Neural progenitor cell (in vitro differentiated cells): ENCODE measurements around the gene DCUN1D3. TPM values are rescaled to one million over a fixed set of nuclear protein-coding genes. Genes with fewer than 3 reads are reported as not detected.
"Not testable (repeated sequence)": the region's sequence is repeated elsewhere in the genome, so short reads cannot be mapped to it uniquely, and the experiment has no call there.

ENCODE experiments used
- DNase-seq: peaks from one replicate; pipeline ENCODE4 v3.0.0-alpha.2; 2016; ENCODE audit warnings: low spot score
- H2AFZ ChIP-seq: fragments of 200-600 bp; sonication (generic); replicated peaks from 2 replicates; pipeline ENCODE4 v1.6.1; 2016; ENCODE audit warnings: antibody characterized with exemption
- H3F3A ChIP-seq: fragments of 200-600 bp; sonication (generic); 2 replicates; pipeline ENCODE4 v1.6.1; 2016; ENCODE audit warnings: antibody characterized with exemption, low read depth
- H3K27ac ChIP-seq: fragments of 200-600 bp; sonication (generic); 2 replicates; pipeline ENCODE4 v1.5.1; 2016; ENCODE audit warnings: mild to moderate bottlenecking
- H3K27me3 ChIP-seq: fragments of 200-600 bp; sonication (generic); 2 replicates; pipeline ENCODE4 v1.6.1; 2016; ENCODE audit warnings: mild to moderate bottlenecking, moderate library complexity
- H3K36me3 ChIP-seq: fragments of 200-600 bp; sonication (generic); 2 replicates; pipeline ENCODE4 v1.5.1; 2016
- H3K4me1 ChIP-seq: fragments of 200-600 bp; sonication (generic); 2 replicates; pipeline ENCODE4 v1.6.1; 2016; ENCODE audit warnings: mixed run types
- H3K4me2 ChIP-seq: fragments of 200-600 bp; sonication (generic); 2 replicates; pipeline ENCODE4 v1.6.1; 2016
- H3K4me3 ChIP-seq: fragments of 200-600 bp; sonication (generic); 2 replicates; pipeline ENCODE4 v1.5.1; 2016
- H3K79me2 ChIP-seq: fragments of 200-600 bp; sonication (generic); 2 replicates; pipeline ENCODE4 v1.6.1; 2016; ENCODE audit warnings: low read depth
- H3K9ac ChIP-seq: fragments of 200-600 bp; sonication (generic); 2 replicates; pipeline ENCODE4 v1.6.1; 2016
- H3K9me3 ChIP-seq: fragments of 200-600 bp; sonication (generic); 2 replicates; pipeline ENCODE4 v1.5.1; 2016; ENCODE audit warnings: low read depth
- H4K20me1 ChIP-seq: fragments of 200-600 bp; sonication (generic); 2 replicates; pipeline ENCODE4 v1.6.1; 2016; ENCODE audit warnings: low read depth
- H3K27ac Mint-ChIP-seq: 3 replicates; pipeline ENCODE4 v1.8.0; 2021; ENCODE audit warnings: mixed read lengths
- H3K27me3 Mint-ChIP-seq: 2 replicates; pipeline ENCODE4 v1.8.0; 2022; ENCODE audit warnings: low read depth, mild to moderate bottlenecking, inconsistent platforms, moderate library complexity, mixed read lengths; ENCODE audit not compliant: insufficient read depth
- H3K36me3 Mint-ChIP-seq: 3 replicates; pipeline ENCODE4 v1.8.0; 2021; ENCODE audit warnings: mixed read lengths
- H3K4me1 Mint-ChIP-seq: 3 replicates; pipeline ENCODE4 v1.8.0; 2021; ENCODE audit warnings: mixed read lengths
- H3K4me3 Mint-ChIP-seq: 3 replicates; pipeline ENCODE4 v1.8.0; 2021; ENCODE audit warnings: mild to moderate bottlenecking, moderate library complexity, mixed read lengths
- H3K9me3 Mint-ChIP-seq: 3 replicates; pipeline ENCODE4 v1.8.0; 2020; ENCODE audit warnings: mixed read lengths
- EZH2 ChIP-seq: fragments of 200-600 bp; sonication (generic); IDR thresholded peaks from 2 replicates; pipeline ENCODE4 v1.6.1; 2017; ENCODE audit warnings: antibody characterized with exemption, mild to moderate bottlenecking, moderate library complexity
- EZH2phosphoT487 ChIP-seq: fragments of 200-600 bp; sonication (generic); IDR thresholded peaks from 2 replicates; pipeline ENCODE4 v1.6.1; 2017; ENCODE audit warnings: antibody characterized with exemption
- total RNA-seq: library from RNA; depleted of rRNA; stranded (reverse); fragments of >200 nt; gene quantifications from 2 replicates; pipeline ENCODE4 v1.2.3, GENCODE V29; 2015; ENCODE audit warnings: low replicate concordance
- TF ChIP-seq, protein P1 (sequence below): fragments of 200-600 bp; sonication (generic); IDR thresholded peaks from 2 replicates; pipeline ENCODE4 v1.5.1; 2017; ENCODE audit warnings: antibody characterized with exemption, mild to moderate bottlenecking

Gene DCUN1D3
- total RNA-seq, 1 donor from 2014 or later, result 18.2 TPM

- Histone ChIP-seq H3K27me3 (no peaks in the 10 kb centered on the region), H2AFZ (no peak overlapping the region), H3K27ac (no peak overlapping the region), H4K20me1 (peaks cover 5% of the 10 kb centered on the region), H3K79me2 (peaks cover 44% of the 10 kb centered on the region), H3K4me1 (peaks cover 17% of the 10 kb centered on the region), H3K9me3 (no peaks in the 10 kb centered on the region), H3K36me3 (no peaks in the 10 kb centered on the region), H3K4me2 (no peak overlapping the region), H3K4me3 (no peak overlapping the region), H3F3A (peaks cover 16% of the 10 kb centered on the region), H3K9ac (no peak overlapping the region)
- Mint-ChIP-seq H3K9me3 (no peaks in the 10 kb centered on the region), H3K36me3 (peaks cover 15% of the 10 kb centered on the region), H3K4me1 (peaks cover 19% of the 10 kb centered on the region), H3K27ac (no peak overlapping the region), H3K27me3 (peaks cover 6% of the 10 kb centered on the region), H3K4me3 (no peak overlapping the region)
- no peak for DNase-seq
- TF ChIP-seq, protein P1, sequence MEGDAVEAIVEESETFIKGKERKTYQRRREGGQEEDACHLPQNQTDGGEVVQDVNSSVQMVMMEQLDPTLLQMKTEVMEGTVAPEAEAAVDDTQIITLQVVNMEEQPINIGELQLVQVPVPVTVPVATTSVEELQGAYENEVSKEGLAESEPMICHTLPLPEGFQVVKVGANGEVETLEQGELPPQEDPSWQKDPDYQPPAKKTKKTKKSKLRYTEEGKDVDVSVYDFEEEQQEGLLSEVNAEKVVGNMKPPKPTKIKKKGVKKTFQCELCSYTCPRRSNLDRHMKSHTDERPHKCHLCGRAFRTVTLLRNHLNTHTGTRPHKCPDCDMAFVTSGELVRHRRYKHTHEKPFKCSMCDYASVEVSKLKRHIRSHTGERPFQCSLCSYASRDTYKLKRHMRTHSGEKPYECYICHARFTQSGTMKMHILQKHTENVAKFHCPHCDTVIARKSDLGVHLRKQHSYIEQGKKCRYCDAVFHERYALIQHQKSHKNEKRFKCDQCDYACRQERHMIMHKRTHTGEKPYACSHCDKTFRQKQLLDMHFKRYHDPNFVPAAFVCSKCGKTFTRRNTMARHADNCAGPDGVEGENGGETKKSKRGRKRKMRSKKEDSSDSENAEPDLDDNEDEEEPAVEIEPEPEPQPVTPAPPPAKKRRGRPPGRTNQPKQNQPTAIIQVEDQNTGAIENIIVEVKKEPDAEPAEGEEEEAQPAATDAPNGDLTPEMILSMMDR, result no peak
- TF ChIP-seq EZH2 (no peak), EZH2phosphoT487 (no peak)
Measured at GRCh38 chr16:20862162-20862960, 37.8 kb downstream of the DCUN1D3 start.

- not testable (repeated sequence) for H3K27ac ChIP-seq, H3K4me3 Mint-ChIP-seq, DNase-seq, H2AFZ ChIP-seq, H3K27ac Mint-ChIP-seq, H3F3A ChIP-seq, H4K20me1 ChIP-seq, H3K27me3 Mint-ChIP-seq, H3K9me3 ChIP-seq, H3K4me1 Mint-ChIP-seq, H3K4me2 ChIP-seq, H3K4me1 ChIP-seq, H3K9ac ChIP-seq, H3K27me3 ChIP-seq, H3K4me3 ChIP-seq, H3K9me3 Mint-ChIP-seq, H3K36me3 ChIP-seq
- peaks cover 20% of the 10 kb centered on the region for H3K36me3 Mint-ChIP-seq
- peaks cover 34% of the 10 kb centered on the region for H3K79me2 ChIP-seq
Measured at GRCh38 chr16:20860995-20861394, 39.2 kb downstream of the DCUN1D3 start.

DNA sequence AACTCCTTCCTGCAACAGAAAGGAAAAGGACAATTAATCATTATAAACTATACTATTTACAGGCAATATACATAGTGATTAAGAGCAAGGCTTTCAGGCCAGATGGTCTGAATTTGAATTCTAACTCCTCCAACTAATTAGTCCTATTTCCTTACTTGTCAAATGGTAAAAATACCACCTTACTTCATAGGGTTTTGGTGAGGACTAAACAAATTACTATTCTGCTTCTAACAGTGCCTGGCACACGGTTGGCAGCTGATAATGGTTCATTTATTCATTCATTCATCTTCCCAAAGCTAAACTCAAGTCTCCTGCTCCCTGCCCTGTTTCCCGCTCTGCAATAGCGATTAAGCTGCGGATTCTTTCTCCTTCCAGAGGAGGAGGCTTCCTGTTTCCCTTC is 39.8 kb downstream of the DCUN1D3 start:
- H3K9me3 ChIP-seq, result no peaks in the 10 kb centered on the region
- no peaks in the 10 kb centered on the region for H3K9me3 Mint-ChIP-seq
- H3K27me3 Mint-ChIP-seq, result peaks cover 6% of the 10 kb centered on the region
- peaks cover under 1% of the 10 kb centered on the region for H3K4me1 Mint-ChIP-seq
- H3K4me2 ChIP-seq, result no peak overlapping the region
- no peak overlapping the region for H3K4me3 ChIP-seq
- no peak overlapping the region for H3K27ac Mint-ChIP-seq
- TF ChIP-seq EZH2, result no peak
- TF ChIP-seq, protein P1, result no peak
- no peaks in the 10 kb centered on the region for H3K36me3 ChIP-seq
- no peak overlapping the region for H3K4me3 Mint-ChIP-seq
- H3K9ac ChIP-seq, result no peak overlapping the region
- peaks cover 20% of the 10 kb centered on the region for H3K36me3 Mint-ChIP-seq
- H3K27ac ChIP-seq, result no peak overlapping the region
- no peak overlapping the region for H2AFZ ChIP-seq
- no peak for DNase-seq
- peaks cover 30% of the 10 kb centered on the region for H3K79me2 ChIP-seq
- H4K20me1 ChIP-seq, result no peaks in the 10 kb centered on the region
- H3K27me3 ChIP-seq, result no peaks in the 10 kb centered on the region
- H3F3A ChIP-seq, result peaks cover under 1% of the 10 kb centered on the region
- peaks cover 1% of the 10 kb centered on the region for H3K4me1 ChIP-seq

GRCh38 chr16:20859699-20860098 is 40.5 kb downstream of the DCUN1D3 start:
- TF ChIP-seq, protein P1, result no peak
- TF ChIP-seq EZH2phosphoT487 (no peak), EZH2 (no peak)
- H3K4me2 ChIP-seq, result no peak overlapping the region
- no peak overlapping the region for H3K4me3 Mint-ChIP-seq
- no peaks in the 10 kb centered on the region for H3K36me3 ChIP-seq
- H3K9ac ChIP-seq, result no peak overlapping the region
- peaks cover 23% of the 10 kb centered on the region for H3K36me3 Mint-ChIP-seq
- no peaks in the 10 kb centered on the region for H3F3A ChIP-seq
- no peaks in the 10 kb centered on the region for H3K9me3 ChIP-seq
- H4K20me1 ChIP-seq, result no peaks in the 10 kb centered on the region
- no peak for DNase-seq
- H3K27ac ChIP-seq, result no peak overlapping the region
- H3K27me3 ChIP-seq, result no peaks in the 10 kb centered on the region
- no peak overlapping the region for H2AFZ ChIP-seq
- no peaks in the 10 kb centered on the region for H3K4me1 Mint-ChIP-seq
- H3K9me3 Mint-ChIP-seq, result no peaks in the 10 kb centered on the region
- H3K4me3 ChIP-seq, result no peak overlapping the region
- H3K79me2 ChIP-seq, result peaks cover 23% of the 10 kb centered on the region
- peaks cover 6% of the 10 kb centered on the region for H3K27me3 Mint-ChIP-seq
- no peaks in the 10 kb centered on the region for H3K4me1 ChIP-seq
- no peak overlapping the region for H3K27ac Mint-ChIP-seq
